Renal pelvis (tissue), 3 donors: Measurements from ENCODE around the gene EN1. TPM values are rescaled to one million over a fixed set of nuclear protein-coding genes. Genes with fewer than 3 reads are reported as not detected.

Source experiments
- polyA plus RNA-seq, 3 donors: library from polyadenylated mRNA; unstranded; fragments of 120-200 nt; gene quantifications; one replicate each; pipeline ENCODE4 v1.2.1, GENCODE V29; 2013; ENCODE audit not compliant: insufficient read length in 3 of 3

EN1 gene
- polyA plus RNA-seq, 3 donors = not detected

Other genes starting within 250 kb of the EN1 start
- gene MARCO, start 94.5 kb upstream of the EN1 start, polyA plus RNA-seq = under 1 TPM in 2 of 3 donors, not detected in 1; 0.06 to 0.31 TPM